WTC11 (cell line): Measurements from ENCODE around the gene MIEF1. TPM values are rescaled to one million over a fixed set of nuclear protein-coding genes. Genes with fewer than 3 reads are reported as not detected.

Source experiments
- ATAC-seq: fragments of 200-7000 bp; cut with Tn5 transposase; 2 replicates; pipeline ENCODE4 v1.10.0; 2021; ENCODE audit warnings: mild to moderate bottlenecking, moderate library complexity
- CTCF ChIA-PET: fragments of 300-600 bp; sonication (Branson Sonifier 250); formaldehyde crosslinking; loops from one replicate; lab custom pipeline; 2021; ENCODE audit warnings: antibody characterized with exemption; lab: Charles Lee
- POLR2A ChIA-PET: fragments of 350-600 bp; sonication (Branson Sonifier 250); formaldehyde crosslinking; loops from one replicate; lab custom pipeline; 2021; ENCODE audit warnings: antibody characterized with exemption; lab: Charles Lee
- DNase-seq: peaks from one replicate; pipeline ENCODE4 v3.0.0; 2021; ENCODE audit warnings: low spot score
- H3K27ac Mint-ChIP-seq: 2 replicates; pipeline ENCODE4 v1.8.0; 2021; ENCODE audit warnings: mixed read lengths
- H3K27me3 Mint-ChIP-seq: 2 replicates; pipeline ENCODE4 v1.8.0; 2021; ENCODE audit warnings: low read depth, mild to moderate bottlenecking, moderate library complexity, mixed read lengths
- H3K36me3 Mint-ChIP-seq: 2 replicates; pipeline ENCODE4 v1.8.0; 2021; ENCODE audit warnings: mixed read lengths
- H3K4me1 Mint-ChIP-seq: 2 replicates; pipeline ENCODE4 v1.8.0; 2022; ENCODE audit warnings: mixed read lengths
- H3K4me3 Mint-ChIP-seq: 2 replicates; pipeline ENCODE4 v1.8.0; 2021; ENCODE audit warnings: mild to moderate bottlenecking, moderate library complexity, mixed read lengths
- H3K9me3 Mint-ChIP-seq: 2 replicates; pipeline ENCODE4 v1.8.0; 2021; ENCODE audit warnings: mixed read lengths
- AFF4 ChIP-seq: sonication (generic); formaldehyde crosslinking; IDR thresholded peaks from 2 replicates; pipeline ENCODE4 v1.8.1; 2023; ENCODE audit warnings: mild to moderate bottlenecking, missing genetic modification reagents, borderline replicate concordance
- AR ChIP-seq: fragments of 250-450 bp; sonication (Bioruptor Pico); IDR thresholded peaks from 2 replicates; pipeline ENCODE4 v1.9.0; 2021; ENCODE audit warnings: mild to moderate bottlenecking
- ATF2 ChIP-seq: sonication (generic); formaldehyde crosslinking; IDR thresholded peaks from 2 replicates; pipeline ENCODE4 v1.8.1; 2022; ENCODE audit warnings: low read depth, missing genetic modification reagents, borderline replicate concordance
- ATF6 ChIP-seq: sonication (generic); formaldehyde crosslinking; IDR thresholded peaks from 2 replicates; pipeline ENCODE4 v1.8.1; 2023; ENCODE audit warnings: mild to moderate bottlenecking, missing genetic modification reagents
- ELF4 ChIP-seq: sonication (generic); formaldehyde crosslinking; IDR thresholded peaks from 2 replicates; pipeline ENCODE4 v1.8.1; 2022; ENCODE audit warnings: low read depth, mild to moderate bottlenecking, moderate library complexity, missing genetic modification reagents
- FOXP1 ChIP-seq: sonication (generic); formaldehyde crosslinking; IDR thresholded peaks from 2 replicates; pipeline ENCODE4 v1.8.0; 2022; ENCODE audit warnings: missing genetic modification reagents, mild to moderate bottlenecking, moderate library complexity, borderline replicate concordance
- KAT7 ChIP-seq: sonication (generic); formaldehyde crosslinking; IDR thresholded peaks from 2 replicates; pipeline ENCODE4 v1.8.1; 2023; ENCODE audit warnings: missing genetic modification reagents, mild to moderate bottlenecking, borderline replicate concordance
- MAX ChIP-seq: sonication (generic); formaldehyde crosslinking; IDR thresholded peaks from 2 replicates; pipeline ENCODE4 v1.8.0; 2022; ENCODE audit warnings: mild to moderate bottlenecking, missing genetic modification reagents
- NFYB ChIP-seq: sonication (generic); formaldehyde crosslinking; conservative IDR thresholded peaks from 2 replicates; pipeline ENCODE4 v1.8.0; 2022; ENCODE audit warnings: low read depth, missing genetic modification reagents
- OVOL2 ChIP-seq: fragments of 250-450 bp; sonication (Bioruptor Pico); IDR thresholded peaks from 2 replicates; pipeline ENCODE4 v1.9.0; 2021; ENCODE audit warnings: mild to moderate bottlenecking, borderline replicate concordance
- PREB ChIP-seq: sonication (generic); formaldehyde crosslinking; IDR thresholded peaks from 2 replicates; pipeline ENCODE4 v1.8.1; 2022; ENCODE audit warnings: mild to moderate bottlenecking, missing genetic modification reagents, moderate library complexity, borderline replicate concordance
- PRRX2 ChIP-seq: fragments of 250-450 bp; sonication (Bioruptor Pico); IDR thresholded peaks from 2 replicates; pipeline ENCODE4 v1.8.0; 2021; ENCODE audit warnings: mild to moderate bottlenecking
- SMAD4 ChIP-seq: sonication (generic); formaldehyde crosslinking; IDR thresholded peaks from 2 replicates; pipeline ENCODE4 v1.8.0; 2022; ENCODE audit warnings: mild to moderate bottlenecking, missing genetic modification reagents
- SOX15 ChIP-seq: fragments of 250-450 bp; sonication (Bioruptor Pico); IDR thresholded peaks from 2 replicates; pipeline ENCODE4 v1.9.0; 2021; ENCODE audit warnings: mild to moderate bottlenecking
- TCF7 ChIP-seq: sonication (generic); formaldehyde crosslinking; IDR thresholded peaks from 2 replicates; pipeline ENCODE4 v1.8.0; 2022; ENCODE audit warnings: mild to moderate bottlenecking, low read depth, missing genetic modification reagents, moderate library complexity
- USF1 ChIP-seq: sonication (generic); formaldehyde crosslinking; IDR thresholded peaks from 2 replicates; pipeline ENCODE4 v1.8.0; 2022; ENCODE audit warnings: mild to moderate bottlenecking, missing genetic modification reagents
- ZNF425 ChIP-seq: fragments of 250-450 bp; sonication (Bioruptor Pico); conservative IDR thresholded peaks from 2 replicates; pipeline ENCODE4 v1.9.0; 2021; ENCODE audit warnings: mild to moderate bottlenecking
- ZNF671 ChIP-seq: fragments of 250-450 bp; sonication (Bioruptor Pico); IDR thresholded peaks from 2 replicates; pipeline ENCODE4 v1.8.0; 2021; ENCODE audit warnings: mild to moderate bottlenecking
- total RNA-seq: library from RNA; stranded (reverse); gene quantifications from 3 replicates; pipeline ENCODE4 v1.2.3, GENCODE V29; 2021

The MIEF1 gene
- total RNA-seq, 1 experiment from 2014 or later: 38.7 TPM

GRCh38 chr22:39520226-39521105 lies 18.4 kb downstream of the MIEF1 start, which contains the start of gene ATF4:
ATF4 (plus strand) TSS chr22:39520562; CDS start chr22:39521446, 884 bp downstream.
- ATAC-seq: peak; percentile 2; the same call in 1 of the 2 replicates
- Mint-ChIP-seq H3K27ac (peak within 1 kb of the TSS; percentile 100), H3K27me3 (peaks cover 30% of the 10 kb centered on the region), H3K4me3 (peak within 1 kb of the TSS; percentile 95), H3K36me3 (peaks cover 60% of the 10 kb centered on the region), H3K9me3 (no peaks in the 10 kb centered on the region), H3K4me1 (peaks cover 39% of the 10 kb centered on the region)
- ChIA-PET CTCF (interaction anchor here (0.6 to 1.0 kb wide), 21 partner anchors 9 to 413 kb away, joined by 3 to 36 read pairs (median 4); partner anchors contain the start of genes MIEF1, RPL3 and TAB1), POLR2A (interaction anchor here (0.6 to 1.7 kb wide), 22 partner anchors 9 to 1887 kb away, joined by 3 to 16 read pairs (median 3); partner anchors contain the start of genes MIEF1, RPL3, RPS19BP1 and TAB1)
- peak; percentile 80 for DNase-seq
- TF ChIP-seq OVOL2: peak; percentile 70; the same call in 1 of the 2 replicates
- peak; percentile 62; the same call in 1 of the 2 replicates for TF ChIP-seq AR (CRISPR knock-in tag)
- 0 out of 2 replicates have a peak, but pooled peaks have one; percentile 11 for TF ChIP-seq PREB
- TF ChIP-seq ELF4 (CRISPR knock-in tag): 0 out of 2 replicates have a peak, but pooled peaks have one; percentile 44
- TF ChIP-seq TCF7 (CRISPR knock-in tag): peak; percentile 66; the same call in 1 of the 2 replicates
- peak; percentile 62; the same call in 1 of the 2 replicates for TF ChIP-seq ZNF671 (CRISPR knock-in tag)
- no peak for TF ChIP-seq ATF6 (CRISPR knock-in tag)
- no peak for TF ChIP-seq NFYB (CRISPR knock-in tag)
- TF ChIP-seq KAT7 (CRISPR knock-in tag): peak; percentile 99; the same call in 1 of the 2 replicates
- TF ChIP-seq AFF4 (CRISPR knock-in tag): peak; percentile 90; the same call in 1 of the 2 replicates
- TF ChIP-seq SOX15 (CRISPR knock-in tag): no peak
- peak; percentile 85 for TF ChIP-seq MAX (CRISPR knock-in tag)
- TF ChIP-seq USF1 (CRISPR knock-in tag): peak; percentile 99
- TF ChIP-seq ZNF425 (CRISPR knock-in tag): 0 out of 2 replicates have a peak, but pooled peaks have one; percentile 75
- TF ChIP-seq SMAD4 (CRISPR knock-in tag): peak; percentile 80; the same call in 1 of the 2 replicates
- peak; percentile 43; the same call in 1 of the 2 replicates for TF ChIP-seq PRRX2 (CRISPR knock-in tag)
- peak; percentile 96 for TF ChIP-seq FOXP1 (CRISPR knock-in tag)
- TF ChIP-seq ATF2 (CRISPR knock-in tag): no peak
